Trophoblast cell (in vitro differentiated cells and primary cell): ENCODE data around the gene LYVE1.
A peak's percentile ranks its signal among the peaks of the same experiment; 100 is the strongest.

Source experiments
- DNase-seq, 2 donors: peaks; one replicate each; pipeline ENCODE4 v3.0.0-alpha.2; 2016
- H2AFZ ChIP-seq: 2 replicates; pipeline ENCODE4 v1.6.1; 2013; ENCODE audit warnings: low read length, moderate library complexity, mild to moderate bottlenecking; ENCODE audit not compliant: insufficient read depth, poor library complexity
- H2AK5ac ChIP-seq: 2 replicates; pipeline ENCODE4 v1.6.1; 2013; ENCODE audit warnings: mild to moderate bottlenecking, low read length
- H2BK120ac ChIP-seq: 2 replicates; pipeline ENCODE4 v1.6.1; 2013; ENCODE audit warnings: low read length, mild to moderate bottlenecking, moderate library complexity; ENCODE audit not compliant: insufficient read depth, poor library complexity
- H2BK12ac ChIP-seq: 2 replicates; pipeline ENCODE4 v1.6.1; 2013; ENCODE audit warnings: mild to moderate bottlenecking, low read length, moderate library complexity
- H2BK5ac ChIP-seq: 2 replicates; pipeline ENCODE4 v1.6.1; 2013; ENCODE audit warnings: low read length, low read depth, moderate library complexity, mild to moderate bottlenecking; ENCODE audit not compliant: poor library complexity
- H3K14ac ChIP-seq: 2 replicates; pipeline ENCODE4 v1.6.1; 2013; ENCODE audit warnings: mild to moderate bottlenecking, low read length
- H3K18ac ChIP-seq: 2 replicates; pipeline ENCODE4 v1.6.1; 2013; ENCODE audit warnings: mild to moderate bottlenecking, low read length
- H3K23ac ChIP-seq: 2 replicates; pipeline ENCODE4 v1.6.1; 2013; ENCODE audit warnings: low read length
- H3K27ac ChIP-seq: 2 replicates; pipeline ENCODE4 v1.5.1; 2013; ENCODE audit warnings: low read depth, mild to moderate bottlenecking, inconsistent platforms, low read length, moderate library complexity
- H3K27me3 ChIP-seq: 2 replicates; pipeline ENCODE4 v1.6.1; 2013; ENCODE audit warnings: inconsistent platforms, mild to moderate bottlenecking, low read length, moderate library complexity; ENCODE audit not compliant: insufficient read depth
- H3K36me3 ChIP-seq, 2 experiments: 1 replicate in 1 of 2; 2 replicates in 1 of 2; pipeline ENCODE4 v1.6.1; 2013; ENCODE audit warnings: low read length in 2 of 2, mild to moderate bottlenecking in 2 of 2, moderate library complexity in 1 of 2; ENCODE audit not compliant: insufficient read depth in 2 of 2, control insufficient read depth in 1 of 2
- H3K4ac ChIP-seq: 2 replicates; pipeline ENCODE4 v1.6.1; 2013; ENCODE audit warnings: low read depth, mild to moderate bottlenecking, low read length, moderate library complexity
- H3K4me1 ChIP-seq, 2 experiments: 1 replicate in 1 of 2; 2 replicates in 1 of 2; pipeline ENCODE4 v1.6.1; 2013; ENCODE audit warnings: low read length in 2 of 2, mild to moderate bottlenecking in 2 of 2, moderate library complexity in 1 of 2; ENCODE audit not compliant: insufficient read depth in 2 of 2, control insufficient read depth in 1 of 2
- H3K4me2 ChIP-seq: 2 replicates; pipeline ENCODE4 v1.6.1; 2013; ENCODE audit warnings: inconsistent platforms, mild to moderate bottlenecking, low read length, moderate library complexity
- H3K4me3 ChIP-seq: 2 replicates; pipeline ENCODE4 v1.5.1; 2013; ENCODE audit warnings: mild to moderate bottlenecking, low read depth, low read length, inconsistent platforms
- H3K79me1 ChIP-seq: one replicate; pipeline ENCODE4 v1.6.1; 2013; ENCODE audit warnings: low read length
- H3K79me2 ChIP-seq: 2 replicates; pipeline ENCODE4 v1.6.1; 2013; ENCODE audit warnings: low read length, mild to moderate bottlenecking; ENCODE audit not compliant: control insufficient read depth, insufficient read depth, poor library complexity
- H3K9ac ChIP-seq: 2 replicates; pipeline ENCODE4 v1.6.1; 2013; ENCODE audit warnings: mild to moderate bottlenecking, low read length
- H3K9me3 ChIP-seq: 2 replicates; pipeline ENCODE4 v1.6.1; 2013; ENCODE audit warnings: low read depth, mild to moderate bottlenecking, control low read depth, inconsistent platforms, low read length; ENCODE audit not compliant: insufficient read depth
- H4K12ac ChIP-seq: 2 replicates; pipeline ENCODE4 v1.6.1; 2013; ENCODE audit warnings: low read depth, mild to moderate bottlenecking, low read length, moderate library complexity
- H4K8ac ChIP-seq: 2 replicates; pipeline ENCODE4 v1.6.1; 2013; ENCODE audit warnings: low read depth, mild to moderate bottlenecking, low read length, moderate library complexity
- H4K91ac ChIP-seq: one replicate; pipeline ENCODE4 v1.6.1; 2013; ENCODE audit warnings: low read depth, mild to moderate bottlenecking, low read length, moderate library complexity
- WGBS: extraction: QIAGEN DNeasy Blood & Tissue Kit; methylation state at CpG from one replicate; pipeline ENCODE4 v1.1.7; 2013; ENCODE audit warnings: missing lambda C conversion rate; ENCODE audit not compliant: insufficient read length, insufficient coverage; ENCODE audit errors: extremely low coverage; 5-methylcytosine and 5-hydroxymethylcytosine counted together

The LYVE1 gene

DNA sequence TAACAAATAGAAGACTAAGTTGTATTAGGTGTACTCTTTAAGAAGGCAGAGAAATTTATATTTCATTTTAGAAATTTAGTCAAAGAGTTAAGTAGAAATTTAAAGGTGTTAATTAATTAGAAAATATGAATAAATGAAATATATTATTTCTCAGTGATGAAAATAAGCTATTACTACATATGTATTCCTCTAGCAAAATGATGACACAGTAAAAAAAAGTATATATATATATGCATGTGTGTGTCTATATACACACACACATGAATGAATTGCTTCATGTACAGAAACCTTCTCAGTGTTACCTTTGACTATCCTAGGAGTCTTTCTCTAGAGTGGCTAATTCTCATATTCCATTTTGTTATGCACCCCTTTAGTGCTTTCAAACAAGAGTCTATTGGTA lies 35.1 kb downstream of the LYVE1 start:
- no peak overlapping the region for H2BK12ac ChIP-seq
- H2BK5ac ChIP-seq, result no peak overlapping the region
- no peaks in the 10 kb centered on the region for H3K4me1 ChIP-seq
- no peaks in the 10 kb centered on the region for H3K9me3 ChIP-seq
- H3K4me2 ChIP-seq, result no peak overlapping the region
- no peaks in the 10 kb centered on the region for H3K79me2 ChIP-seq
- no peak overlapping the region for H2AFZ ChIP-seq
- H3K36me3 ChIP-seq, result no peaks in the 10 kb centered on the region
- no peak overlapping the region for H2BK120ac ChIP-seq
- H3K9ac ChIP-seq, result no peak overlapping the region
- H3K79me1 ChIP-seq, result no peaks in the 10 kb centered on the region
- DNase-seq, result no peak
- no peak overlapping the region for H3K4me3 ChIP-seq
- H3K14ac ChIP-seq, result no peak overlapping the region
- no peak overlapping the region for H4K8ac ChIP-seq
- H3K27me3 ChIP-seq, result no peaks in the 10 kb centered on the region
- no peak overlapping the region for H3K27ac ChIP-seq
- H3K18ac ChIP-seq, result no peak overlapping the region
- no peak overlapping the region for H4K91ac ChIP-seq
- H3K4ac ChIP-seq, result no peak overlapping the region
- no peak overlapping the region for H4K12ac ChIP-seq
- H2AK5ac ChIP-seq, result no peak overlapping the region
- H3K23ac ChIP-seq, result no peak overlapping the region

DNA sequence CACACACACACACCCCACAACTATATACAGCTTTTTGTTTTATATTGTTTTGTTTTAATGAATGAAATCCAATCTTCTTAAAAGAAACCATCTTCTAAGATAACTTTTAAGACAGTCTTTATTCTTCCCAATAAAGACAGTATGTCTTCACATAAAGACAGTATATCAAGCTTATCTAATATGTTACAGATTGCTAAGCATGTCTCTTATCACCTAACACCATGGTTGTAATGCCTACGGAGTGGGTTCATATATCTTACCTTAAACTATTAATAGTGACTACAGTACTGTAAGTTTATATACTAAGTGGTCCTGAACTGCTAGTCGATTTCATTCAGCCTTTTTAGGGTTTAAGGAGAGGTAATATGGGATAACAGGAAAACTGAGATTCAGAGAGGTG lies 35.9 kb downstream of the LYVE1 start:
- Histone ChIP-seq H3K79me1 (no peaks in the 10 kb centered on the region), H2BK120ac (no peak overlapping the region), H3K36me3 (no peaks in the 10 kb centered on the region), H3K23ac (no peak overlapping the region), H2AFZ (no peak overlapping the region), H2AK5ac (no peak overlapping the region), H3K9me3 (no peaks in the 10 kb centered on the region), H3K4me3 (no peak overlapping the region), H4K12ac (no peak overlapping the region), H3K4me1 (no peaks in the 10 kb centered on the region), H3K4ac (no peak overlapping the region), H3K14ac (no peak overlapping the region), H3K9ac (no peak overlapping the region), H3K79me2 (no peaks in the 10 kb centered on the region), H4K8ac (no peak overlapping the region), H3K18ac (no peak overlapping the region), H3K27me3 (no peaks in the 10 kb centered on the region), H2BK12ac (no peak overlapping the region), H3K4me2 (no peak overlapping the region), H2BK5ac (no peak overlapping the region), H4K91ac (no peak overlapping the region), H3K27ac (no peak overlapping the region)
- no CpG with 5 or more reads among the region's 2 CpGs for WGBS
- DNase-seq, result no peak

DNA sequence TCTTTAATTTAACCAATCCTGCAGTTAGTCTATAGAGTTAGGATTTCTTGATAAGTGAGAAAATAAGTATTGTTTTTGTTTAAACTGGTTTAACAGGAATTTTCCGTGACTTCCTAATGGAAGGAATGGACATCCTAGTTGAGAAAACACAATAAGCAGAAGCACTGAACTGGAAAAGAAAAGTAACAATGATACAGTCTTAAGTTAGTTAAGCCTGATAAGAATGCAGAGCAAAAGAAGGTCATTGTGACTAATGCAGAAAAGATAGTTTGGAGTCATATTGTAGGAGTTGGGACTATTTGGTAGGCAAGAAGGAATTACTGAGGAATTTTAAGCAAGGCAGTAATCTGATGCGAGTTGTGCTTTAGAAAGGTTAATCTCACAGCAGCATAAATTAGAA lies 39.2 kb downstream of the LYVE1 start:
- Histone ChIP-seq H3K4me2 (no peak overlapping the region), H2AFZ (no peak overlapping the region), H3K18ac (no peak overlapping the region), H3K9ac (no peak overlapping the region), H3K4me3 (no peak overlapping the region), H2AK5ac (no peak overlapping the region), H3K14ac (no peak overlapping the region), H4K8ac (no peak overlapping the region), H3K23ac (no peak overlapping the region), H3K36me3 (no peaks in the 10 kb centered on the region), H2BK12ac (no peak overlapping the region), H2BK120ac (no peak overlapping the region), H3K79me1 (no peaks in the 10 kb centered on the region), H3K4ac (no peak overlapping the region), H3K27me3 (no peaks in the 10 kb centered on the region), H3K79me2 (no peaks in the 10 kb centered on the region), H3K27ac (no peak overlapping the region), H4K91ac (no peak overlapping the region), H4K12ac (no peak overlapping the region), H3K9me3 (no peaks in the 10 kb centered on the region), H2BK5ac (no peak overlapping the region), H3K4me1 (no peaks in the 10 kb centered on the region)
- WGBS, result no CpG with 5 or more reads among the region's 2 CpGs
- DNase-seq, result peak in 1 of 2 donors; percentile 38

DNA sequence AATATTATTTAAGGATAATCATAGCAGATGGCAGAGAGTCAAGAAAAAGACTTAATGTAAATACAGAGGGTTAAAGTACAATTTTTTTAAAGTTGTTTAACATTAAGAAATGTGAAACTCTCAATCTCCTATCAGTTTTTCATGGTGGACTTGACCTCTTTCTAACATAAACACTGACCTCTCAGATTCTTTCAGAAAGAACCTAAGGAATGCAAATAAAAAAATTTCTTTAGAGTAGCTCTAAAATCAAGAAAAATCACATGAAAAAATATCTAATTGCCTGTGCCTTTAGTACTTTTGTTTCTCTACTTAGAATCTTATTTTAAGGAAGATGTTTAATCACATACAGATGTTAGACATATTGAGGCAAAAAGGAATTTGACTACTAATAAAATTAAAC lies 40.3 kb downstream of the LYVE1 start:
- no peaks in the 10 kb centered on the region for H3K9me3 ChIP-seq

More for the DNA sequence above, 40.3 kb downstream of the LYVE1 start:
- Histone ChIP-seq H3K79me2 (no peaks in the 10 kb centered on the region), H3K4me3 (no peak overlapping the region), H3K18ac (no peak overlapping the region), H3K9ac (no peak overlapping the region), H2AK5ac (no peak overlapping the region), H3K4me2 (no peak overlapping the region), H4K12ac (no peak overlapping the region), H3K4me1 (no peaks in the 10 kb centered on the region), H3K79me1 (no peaks in the 10 kb centered on the region), H3K36me3 (no peaks in the 10 kb centered on the region), H3K27me3 (no peaks in the 10 kb centered on the region), H3K27ac (no peak overlapping the region), H3K4ac (no peak overlapping the region), H2AFZ (no peak overlapping the region), H3K14ac (no peak overlapping the region), H4K91ac (no peak overlapping the region), H2BK120ac (no peak overlapping the region), H4K8ac (no peak overlapping the region), H2BK5ac (no peak overlapping the region), H3K23ac (no peak overlapping the region), H2BK12ac (no peak overlapping the region)
- DNase-seq, result no peak
